B cell (primary cell): ENCODE measurements around the gene NTM.

Experiments
- CTCF ChIP-seq: fragments of 200-600 bp; IDR thresholded peaks from one replicate; pipeline ENCODE4 v1.8.0; 2022; ENCODE audit warnings: antibody characterized with exemption, mild to moderate bottlenecking
- EZH2 ChIP-seq: IDR thresholded peaks from 2 replicates; pipeline ENCODE4 v1.6.1; 2012; ENCODE audit warnings: borderline replicate concordance, low read depth, mild to moderate bottlenecking, moderate library complexity, low read length; ENCODE audit not compliant: insufficient read depth, poor library complexity, severe bottlenecking

GRCh38 chr11:131441051-131441810 lies 70.8 kb downstream of the NTM start:
- TF ChIP-seq CTCF (no peak), EZH2 (no peak)
